Measurements from ENCODE around the gene PARL. TPM values are rescaled to one million over a fixed set of nuclear protein-coding genes. Genes with fewer than 3 reads are reported as not detected.
"Not testable (repeated sequence)": the region's sequence is repeated elsewhere in the genome, so short reads cannot be mapped to it uniquely, and the experiment has no call there.

The PARL gene
- total RNA-seq, 1 donor from 2014 or later: 43.7 TPM

- DNase-seq (ENCODE audit: low read depth): no peak
Measured at GRCh38 chr3:183904833-183905780, 20.4 kb upstream of the PARL start.

GRCh38 chr3:183898028-183898431, 13.3 kb upstream of the PARL start:
- no peak for DNase-seq (ENCODE audit: low read depth)

- no peak for DNase-seq (ENCODE audit: low read depth)
Measured at GRCh38 chr3:183897606-183898005, 12.9 kb upstream of the PARL start.

GRCh38 chr3:183896610-183897009, 11.9 kb upstream of the PARL start:
- no peak for DNase-seq (ENCODE audit: low read depth)

- no peak for DNase-seq (ENCODE audit: low read depth)
Measured at GRCh38 chr3:183896184-183896583, 11.5 kb upstream of the PARL start.

GRCh38 chr3:183895774-183896173, 11.1 kb upstream of the PARL start:
- DNase-seq (ENCODE audit: low read depth): no peak

GRCh38 chr3:183895296-183895695, 10.6 kb upstream of the PARL start:
- DNase-seq (ENCODE audit: low read depth): peak; percentile 54

GRCh38 chr3:183892610-183893214, 8.0 kb upstream of the PARL start:
- DNase-seq (ENCODE audit: low read depth): no peak

- DNase-seq (ENCODE audit: low read depth): no peak
Measured at GRCh38 chr3:183885766-183886165, 1.1 kb upstream of the PARL start.

GRCh38 chr3:183884097-183884426, 618 bp downstream of the PARL start:
- DNase-seq (ENCODE audit: low read depth): no peak

GRCh38 chr3:183883291-183884096, 1.2 kb downstream of the PARL start:
- DNase-seq (ENCODE audit: low read depth): no peak

- no peak for DNase-seq (ENCODE audit: low read depth)
Measured at GRCh38 chr3:183880121-183880520, 4.6 kb downstream of the PARL start.

GRCh38 chr3:183879243-183879642, 5.4 kb downstream of the PARL start:
- DNase-seq (ENCODE audit: low read depth): no peak

GRCh38 chr3:183878071-183878470, 6.6 kb downstream of the PARL start:
- DNase-seq (ENCODE audit: low read depth): no peak

- not testable (repeated sequence) for DNase-seq (ENCODE audit: low read depth)
Measured at GRCh38 chr3:183877227-183877626, 7.5 kb downstream of the PARL start.

- no peak for DNase-seq (ENCODE audit: low read depth)
Measured at GRCh38 chr3:183875411-183875810, 9.3 kb downstream of the PARL start.

- DNase-seq (ENCODE audit: low read depth): no peak
Measured at GRCh38 chr3:183873914-183874313, 10.8 kb downstream of the PARL start.

- DNase-seq (ENCODE audit: low read depth): no peak
Measured at GRCh38 chr3:183871541-183871940, 13.1 kb downstream of the PARL start.

GRCh38 chr3:183870563-183870962, 14.1 kb downstream of the PARL start:
- DNase-seq (ENCODE audit: low read depth): no peak

GRCh38 chr3:183868796-183869195, 15.9 kb downstream of the PARL start:
- DNase-seq (ENCODE audit: low read depth): no peak

GRCh38 chr3:183862610-183863009, 22.1 kb downstream of the PARL start:
- peak; percentile 85 for DNase-seq (ENCODE audit: low read depth)

- DNase-seq (ENCODE audit: low read depth): no peak
Measured at GRCh38 chr3:183857863-183858262, 26.8 kb downstream of the PARL start.
